Esophagus muscularis mucosa (tissue), 4 donors: ENCODE data around the gene ITIH6. TPM values are rescaled to one million over a fixed set of nuclear protein-coding genes. Genes with fewer than 3 reads are reported as not detected.

Experiments used
- DNase-seq: peaks from one replicate; pipeline ENCODE4 v3.0.0-alpha.2; 2017; ENCODE audit errors: extremely low spot score
- H3K27ac ChIP-seq, 4 donors: fragments of 200-600 bp; sonication (generic); replicated peaks in 1 of 4; 1 replicate in 3 of 4; 2 replicates in 1 of 4; pipeline ENCODE4 v1.5.1; 2016 to 2019; ENCODE audit warnings: mild to moderate bottlenecking in 1 of 4
- H3K27me3 ChIP-seq, 4 donors: fragments of 200-600 bp; sonication (generic); one replicate each; pipeline versions ENCODE4 v1.5.1 to v1.6.0; 2016 to 2019
- H3K36me3 ChIP-seq, 4 donors: fragments of 200-600 bp; sonication (generic); one replicate each; pipeline ENCODE4 v1.5.1; 2016 to 2019
- H3K4me1 ChIP-seq, 4 donors: fragments of 200-600 bp; sonication (generic); one replicate each; pipeline ENCODE4 v1.5.1; 2016 to 2019
- H3K4me3 ChIP-seq, 4 donors: fragments of 200-600 bp; sonication (generic); 1 replicate in 2 of 4; 2 replicates in 2 of 4; pipeline ENCODE4 v1.5.1; 2016 to 2019; ENCODE audit warnings: mild to moderate bottlenecking in 4 of 4, moderate library complexity in 1 of 4
- H3K9me3 ChIP-seq, 4 donors: fragments of 200-600 bp; sonication (generic); 1 replicate in 3 of 4; 2 replicates in 1 of 4; pipeline ENCODE4 v1.5.1; 2016 to 2019
- EP300 ChIP-seq: sonication (generic); formaldehyde crosslinking; IDR thresholded peaks from one replicate; pipeline ENCODE4 v1.6.1; 2017; ENCODE audit warnings: antibody characterized with exemption
- POLR2A ChIP-seq: fragments of 450-650 bp; IDR thresholded peaks from one replicate; pipeline ENCODE4 v1.6.1; 2017; ENCODE audit warnings: antibody characterized with exemption, moderate library complexity, mild to moderate bottlenecking, low read depth
- POLR2AphosphoS5 ChIP-seq, 2 donors: sonication (generic); formaldehyde crosslinking; IDR thresholded peaks; one replicate each; pipeline ENCODE4 v1.6.1; 2017; ENCODE audit warnings: antibody characterized with exemption in 2 of 2
- WGBS: methylation state at CpG from one replicate; pipeline ENCODE4 v1.1.5; 2018; 5-methylcytosine and 5-hydroxymethylcytosine counted together
- intact Hi-C: fragments of 100-400 bp; cut with DNase I; formaldehyde crosslinking; loops from one replicate; pipeline ENCODE4 v1.15.1; 2023
- total RNA-seq, 4 donors: library from RNA; depleted of rRNA; stranded (reverse); fragments of >200 nt; gene quantifications; one replicate each; pipeline versions ENCODE4 v1.1.0 to v1.2.1, GENCODE V29; 2016
- TF ChIP-seq, protein P1 (sequence below), 3 experiments: fragments of 200-600 bp in 2 of 3; fragments of 450-650 bp in 1 of 3; sonication (generic) in 2 of 3; IDR thresholded peaks; one replicate each; pipeline ENCODE4 v1.5.1; 2017 to 2019; ENCODE audit warnings: antibody characterized with exemption in 3 of 3, mild to moderate bottlenecking in 2 of 3, moderate library complexity in 1 of 3

ITIH6 gene
- total RNA-seq, 4 donors from 2014 or later, result under 0.01 TPM; not detected in 3

DNA sequence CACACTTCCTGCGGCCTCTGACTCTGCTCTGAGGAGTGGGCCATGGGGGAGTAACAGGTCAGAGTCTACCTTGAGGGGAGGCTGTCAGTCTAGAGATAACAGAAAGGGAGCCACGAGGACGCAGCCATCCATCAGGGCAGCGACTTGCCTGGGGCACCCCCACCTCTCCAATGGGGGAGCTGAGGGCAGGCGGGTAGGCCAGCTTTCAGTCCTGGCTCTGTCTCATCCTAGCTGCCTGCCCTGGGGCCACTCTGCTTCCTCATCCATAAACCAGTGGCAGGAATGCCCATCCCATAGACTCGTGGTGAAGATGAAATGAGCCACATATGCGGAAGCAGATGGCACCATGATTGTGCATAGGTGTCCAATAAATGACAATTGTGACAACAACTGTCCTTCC lies 22.7 kb upstream of the ITIH6 start:
- H3K9me3 ChIP-seq, result no peaks in the 10 kb centered on the region
- intact Hi-C loops, result no loop called here
- H3K4me3 ChIP-seq, result no peak overlapping the region
- no peaks in the 10 kb centered on the region for H3K27me3 ChIP-seq
- DNase-seq, result no peak
- no peak for TF ChIP-seq POLR2AphosphoS5 (IDR thresholded peaks at IDR 0.05)
- WGBS, result 79% methylated on average over 5 of the region's 7 CpGs
- H3K36me3 ChIP-seq, result peaks cover 0 to 8% (median 3%) of the 10 kb centered on the region in 4 donors
- no peaks in the 10 kb centered on the region for H3K4me1 ChIP-seq
- H3K27ac ChIP-seq, result no peak overlapping the region

DNA sequence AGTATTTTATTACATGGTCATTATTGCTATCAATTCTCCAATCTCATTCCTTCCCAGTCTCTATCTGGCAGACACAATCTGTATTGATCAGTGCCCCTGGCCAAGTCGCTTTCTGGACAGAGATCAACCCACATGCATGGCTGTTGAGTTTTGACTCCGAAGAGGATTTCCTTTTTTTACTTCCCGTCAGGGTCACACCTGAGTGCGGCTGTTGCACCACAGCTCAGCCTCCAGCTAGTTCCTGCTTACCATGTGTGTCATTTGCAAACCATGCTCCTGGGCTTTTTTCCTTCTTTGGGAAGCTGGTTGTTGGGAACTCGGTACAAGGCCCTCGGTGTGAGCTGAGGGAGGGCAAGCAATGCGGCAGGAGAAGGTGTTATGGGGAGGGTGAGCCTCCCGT lies 21.1 kb upstream of the ITIH6 start:
- Histone ChIP-seq H3K4me1 (no peaks in the 10 kb centered on the region), H3K9me3 (no peaks in the 10 kb centered on the region), H3K36me3 (peaks cover 9 to 23% (median 18%) of the 10 kb centered on the region in 4 donors), H3K27ac (no peak overlapping the region), H3K4me3 (no peak overlapping the region), H3K27me3 (no peaks in the 10 kb centered on the region)
- WGBS, result 69% methylated on average over 8 of the region's 8 CpGs
- no peak for DNase-seq
- intact Hi-C loops, result no loop called here
- TF ChIP-seq, protein P1, sequence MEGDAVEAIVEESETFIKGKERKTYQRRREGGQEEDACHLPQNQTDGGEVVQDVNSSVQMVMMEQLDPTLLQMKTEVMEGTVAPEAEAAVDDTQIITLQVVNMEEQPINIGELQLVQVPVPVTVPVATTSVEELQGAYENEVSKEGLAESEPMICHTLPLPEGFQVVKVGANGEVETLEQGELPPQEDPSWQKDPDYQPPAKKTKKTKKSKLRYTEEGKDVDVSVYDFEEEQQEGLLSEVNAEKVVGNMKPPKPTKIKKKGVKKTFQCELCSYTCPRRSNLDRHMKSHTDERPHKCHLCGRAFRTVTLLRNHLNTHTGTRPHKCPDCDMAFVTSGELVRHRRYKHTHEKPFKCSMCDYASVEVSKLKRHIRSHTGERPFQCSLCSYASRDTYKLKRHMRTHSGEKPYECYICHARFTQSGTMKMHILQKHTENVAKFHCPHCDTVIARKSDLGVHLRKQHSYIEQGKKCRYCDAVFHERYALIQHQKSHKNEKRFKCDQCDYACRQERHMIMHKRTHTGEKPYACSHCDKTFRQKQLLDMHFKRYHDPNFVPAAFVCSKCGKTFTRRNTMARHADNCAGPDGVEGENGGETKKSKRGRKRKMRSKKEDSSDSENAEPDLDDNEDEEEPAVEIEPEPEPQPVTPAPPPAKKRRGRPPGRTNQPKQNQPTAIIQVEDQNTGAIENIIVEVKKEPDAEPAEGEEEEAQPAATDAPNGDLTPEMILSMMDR (IDR thresholded peaks at IDR 0.05), result no peak
- no peak for TF ChIP-seq POLR2A

DNA sequence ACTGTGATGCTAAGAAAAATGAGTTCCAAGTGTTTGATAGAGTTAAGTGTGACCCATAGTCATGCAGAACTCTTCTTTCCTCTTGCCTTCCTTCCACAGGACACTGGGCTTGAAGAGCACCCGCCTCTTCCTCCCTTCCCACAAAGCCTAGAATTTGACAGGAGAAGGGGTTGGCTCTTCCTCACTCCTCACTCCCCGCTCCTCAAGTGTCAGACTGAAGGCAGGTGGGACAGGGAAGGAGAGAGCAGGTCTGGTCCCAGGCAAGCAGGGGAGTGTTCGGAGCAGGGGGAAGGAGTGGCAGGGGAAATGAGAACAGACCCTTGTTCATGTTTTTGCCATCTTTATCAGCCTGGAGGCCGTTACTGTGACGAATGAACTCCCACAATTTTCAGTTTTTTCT lies 20.2 kb upstream of the ITIH6 start:
- Histone ChIP-seq H3K4me3 (no peak overlapping the region), H3K9me3 (no peaks in the 10 kb centered on the region), H3K36me3 (peaks cover 14 to 33% (median 27%) of the 10 kb centered on the region in 4 donors), H3K27ac (no peak overlapping the region), H3K27me3 (no peaks in the 10 kb centered on the region), H3K4me1 (no peaks in the 10 kb centered on the region)
- intact Hi-C loops, result no loop called here
- WGBS, result 45% methylated on average over 5 of the region's 5 CpGs
- DNase-seq, result no peak
- TF ChIP-seq, protein P1 (IDR thresholded peaks at IDR 0.05), result no peak
- TF ChIP-seq POLR2AphosphoS5 (IDR thresholded peaks at IDR 0.05) (no peak), EP300 (no peak), POLR2A (no peak)

DNA sequence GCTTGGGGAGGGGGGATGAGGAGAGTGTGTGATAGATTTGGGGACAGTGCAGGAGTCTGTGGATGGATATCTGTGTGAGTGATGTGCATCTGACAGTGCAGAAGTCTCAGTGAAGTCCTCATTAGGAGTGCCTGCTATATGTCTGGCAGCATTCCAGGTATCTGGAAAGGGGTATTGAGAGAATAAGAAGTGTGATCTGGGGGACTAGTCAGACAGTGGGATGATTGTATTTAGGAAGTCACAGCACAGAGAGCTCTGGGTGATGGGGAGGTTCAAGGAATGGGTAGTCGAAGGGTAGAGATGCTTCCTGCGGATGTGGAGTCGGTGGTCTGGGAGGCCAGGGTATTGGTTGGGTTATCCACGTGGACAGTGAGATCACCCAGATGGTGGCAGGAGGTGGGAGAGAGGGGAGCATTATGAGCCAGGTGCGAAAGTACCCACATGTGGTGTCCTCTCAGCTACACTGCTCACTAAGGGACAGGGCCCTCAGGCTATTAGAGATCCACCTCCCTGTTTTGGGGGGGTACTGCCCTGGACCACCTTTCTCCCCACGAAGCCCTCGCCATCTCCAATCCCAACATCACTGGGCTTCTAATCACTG lies 19.3 kb upstream of the ITIH6 start:
- Histone ChIP-seq H3K4me1 (no peaks in the 10 kb centered on the region), H3K27ac (no peak overlapping the region), H3K9me3 (no peaks in the 10 kb centered on the region), H3K27me3 (no peaks in the 10 kb centered on the region), H3K36me3 (peaks cover 14 to 42% (median 36%) of the 10 kb centered on the region in 4 donors), H3K4me3 (no peak overlapping the region)
- DNase-seq, result no peak
- no peak for TF ChIP-seq POLR2A
- TF ChIP-seq EP300, result no peak
- no peak for TF ChIP-seq POLR2AphosphoS5 (IDR thresholded peaks at IDR 0.05)
- intact Hi-C loops, result no loop called here
- 76% methylated on average over 7 of the region's 7 CpGs for WGBS

DNA sequence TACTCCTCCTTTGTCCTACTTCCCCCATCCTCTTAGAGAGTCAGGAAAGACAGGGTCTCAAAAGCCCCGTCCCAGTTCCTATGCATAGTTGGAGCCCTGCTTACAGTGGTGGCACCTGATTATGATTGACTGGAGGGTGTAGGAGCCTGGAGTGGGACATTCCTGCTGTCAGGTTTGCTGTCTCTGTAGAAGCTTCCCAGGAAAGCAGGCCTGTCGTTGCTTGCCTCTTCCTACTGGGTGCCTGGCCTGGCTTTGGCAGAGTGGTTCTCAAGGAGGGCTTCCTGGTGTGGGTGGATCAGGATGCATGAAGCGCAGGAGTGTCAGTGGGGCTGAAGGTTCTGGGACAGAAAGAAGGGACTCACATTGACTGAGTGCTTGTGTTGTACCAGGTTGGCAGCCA lies 14.3 kb upstream of the ITIH6 start:
- peaks cover 18 to 69% (median 63%) of the 10 kb centered on the region in 4 donors for H3K36me3 ChIP-seq
- TF ChIP-seq POLR2A, result no peak
- TF ChIP-seq, protein P1 (IDR thresholded peaks at IDR 0.05), result no peak
- TF ChIP-seq POLR2AphosphoS5 (IDR thresholded peaks at IDR 0.05), result no peak
- TF ChIP-seq EP300, result no peak
- no peaks in the 10 kb centered on the region for H3K27me3 ChIP-seq
- no peak overlapping the region for H3K27ac ChIP-seq
- H3K4me3 ChIP-seq, result no peak overlapping the region
- intact Hi-C loops, result no loop called here
- H3K4me1 ChIP-seq, result peaks cover 10 to 19% (median 15%) of the 10 kb centered on the region in 4 donors
- 78% methylated on average over 3 of the region's 3 CpGs for WGBS
- DNase-seq, result no peak
- no peaks in the 10 kb centered on the region for H3K9me3 ChIP-seq
